COLO668 (cell line): ENCODE measurements around the gene DEFB115.
"Not testable (repeated sequence)": the region's sequence is repeated elsewhere in the genome, so short reads cannot be mapped to it uniquely, and the experiment has no call there.

Experiments used
- DNase-seq: peaks from one replicate; lab custom pipeline; 2025; ENCODE audit not compliant: unreplicated experiment; lab: John Stamatoyannopoulos, UW

The DEFB115 gene

GRCh38 chr20:31257364-31257763 lies at the start of gene DEFB115:
DEFB115 (plus strand) TSS chr20:31257664; CDS start chr20:31257664, 0 bp downstream.
- no peak for DNase-seq

- DNase-seq: no peak
These were observed 20.5 kb upstream of the DEFB115 start for GRCh38 chr20:31236953-31237352.

GRCh38 chr20:31237763-31238162 lies 19.7 kb upstream of the DEFB115 start:
- DNase-seq: no peak

DNA sequence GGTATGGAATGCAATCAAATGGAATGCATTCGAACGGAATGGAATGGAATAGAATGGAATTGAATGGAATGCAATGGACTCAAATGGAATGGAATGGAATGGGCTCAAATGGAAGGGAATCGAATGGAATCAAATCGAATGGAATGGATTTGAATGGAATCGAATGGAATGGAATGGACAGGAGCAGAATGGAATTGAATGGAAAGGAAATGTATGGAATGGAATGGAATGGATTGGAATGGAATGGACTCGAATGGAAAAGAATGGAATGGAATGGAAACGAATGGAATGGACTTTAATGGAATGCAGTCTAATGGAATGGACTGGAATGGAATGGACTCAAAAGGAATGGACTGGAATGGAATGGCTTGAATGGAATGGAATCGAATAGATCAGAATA lies 18.3 kb upstream of the DEFB115 start:
- no peak for DNase-seq

DNA sequence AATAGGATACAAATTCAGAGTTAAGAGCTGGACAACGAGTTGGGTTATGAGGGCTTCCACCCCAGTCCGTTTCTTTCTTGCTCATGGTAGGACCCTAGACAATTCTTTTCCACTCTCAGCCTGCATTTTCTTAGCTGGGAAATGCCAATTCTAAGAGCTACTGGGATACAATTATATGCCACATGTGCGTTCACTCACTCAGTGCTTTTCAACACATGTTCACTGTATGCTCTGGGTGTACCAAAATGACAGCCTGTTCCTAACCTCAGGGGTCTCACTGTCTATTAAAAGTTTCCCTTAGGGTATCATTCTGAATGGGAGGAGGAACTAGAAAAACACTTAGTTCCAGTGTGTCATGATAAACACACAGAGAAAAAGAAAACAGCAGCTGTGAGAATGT lies 505 bp upstream of the DEFB115 start:
- no peak for DNase-seq

DNA sequence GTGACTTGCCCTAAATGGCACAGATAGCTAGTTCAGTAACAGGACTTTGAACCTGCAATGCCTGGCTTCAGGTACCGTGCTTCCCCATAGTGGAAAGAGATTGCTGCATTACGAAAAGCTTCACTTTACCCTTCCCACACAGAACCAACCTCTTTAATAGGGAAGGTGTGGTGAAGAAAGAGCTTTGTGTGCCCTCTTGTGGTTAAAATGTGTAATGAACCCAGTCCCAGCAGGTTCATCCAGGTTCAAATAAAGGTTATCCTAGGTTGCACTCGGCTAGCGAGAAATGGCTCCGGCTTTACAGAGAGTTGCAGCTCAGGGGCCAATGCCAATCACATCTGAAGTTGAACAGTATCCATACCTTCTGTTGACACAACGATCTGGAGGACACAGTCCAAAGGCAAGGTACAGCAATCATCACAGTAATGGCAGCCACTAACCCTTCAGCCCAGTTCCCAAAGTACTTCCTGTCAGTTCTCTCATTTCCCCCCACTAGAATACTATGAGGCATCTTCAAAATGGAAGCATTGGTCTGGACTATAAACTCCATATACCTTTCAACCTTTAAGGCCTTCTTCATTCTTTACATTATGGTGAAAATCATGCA lies 3.0 kb downstream of the DEFB115 start:
- DNase-seq: peak; percentile 12

DNA sequence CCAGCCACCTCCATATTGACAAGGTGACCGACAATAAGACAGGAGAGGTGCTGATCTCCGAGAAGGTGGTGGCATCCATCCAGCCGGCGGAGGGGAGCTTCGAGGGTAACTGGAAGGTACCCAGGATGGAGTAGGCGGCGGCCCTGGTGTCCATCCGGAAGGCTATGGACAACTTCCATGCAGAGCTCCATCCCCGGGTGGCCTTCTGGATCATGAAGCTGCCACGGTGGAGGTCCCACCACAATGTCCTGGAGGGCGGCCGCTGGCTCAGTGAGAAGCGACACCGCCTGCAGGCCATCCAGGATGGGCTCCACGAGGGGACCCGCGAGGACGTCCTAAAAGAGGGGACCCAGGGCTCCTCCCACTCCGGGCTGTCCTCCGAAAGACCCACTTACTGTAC lies 17.0 kb downstream of the DEFB115 start:
- DNase-seq: no peak

DNA sequence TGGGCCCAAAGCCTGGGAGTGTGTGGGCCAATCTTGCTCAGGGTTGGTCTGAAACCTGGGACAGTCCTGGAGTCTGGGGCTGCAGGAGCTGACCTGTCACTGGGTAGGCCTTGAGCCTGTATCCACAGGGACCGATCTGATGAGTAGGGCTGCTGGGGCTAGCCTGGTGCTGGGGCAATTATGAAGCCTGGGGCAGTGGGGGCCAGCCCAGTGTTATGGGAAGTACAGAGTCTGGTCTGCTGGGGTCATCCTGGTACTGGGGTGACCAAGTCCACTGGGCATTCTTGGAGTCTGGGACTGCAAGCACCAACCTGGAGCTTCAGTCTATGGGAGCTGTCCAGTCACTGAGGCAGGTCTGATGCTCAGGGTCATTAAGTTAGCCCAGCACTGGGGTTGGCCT lies 20.7 kb downstream of the DEFB115 start:
- DNase-seq: no peak

DNA sequence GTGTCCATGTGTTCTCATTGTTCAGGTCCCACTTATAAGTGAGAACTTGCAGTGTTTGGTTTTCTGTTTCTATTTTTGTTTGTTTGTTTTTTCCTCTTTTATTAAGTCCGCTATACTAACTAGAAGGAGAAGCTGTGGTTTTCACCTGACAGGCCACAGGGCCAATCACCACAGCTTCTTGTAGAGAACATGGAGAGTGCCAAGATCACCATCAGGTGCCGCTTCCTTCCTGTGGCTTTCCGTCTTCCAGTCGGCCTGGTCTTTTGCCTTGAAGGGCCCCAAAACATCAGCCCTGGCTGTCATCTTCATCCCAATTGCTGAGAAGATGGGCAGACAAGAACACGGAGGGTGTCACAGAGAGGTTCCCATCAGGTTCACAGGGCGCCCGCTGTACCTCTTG lies 27.5 kb downstream of the DEFB115 start:
- DNase-seq: not testable (repeated sequence)

DNA sequence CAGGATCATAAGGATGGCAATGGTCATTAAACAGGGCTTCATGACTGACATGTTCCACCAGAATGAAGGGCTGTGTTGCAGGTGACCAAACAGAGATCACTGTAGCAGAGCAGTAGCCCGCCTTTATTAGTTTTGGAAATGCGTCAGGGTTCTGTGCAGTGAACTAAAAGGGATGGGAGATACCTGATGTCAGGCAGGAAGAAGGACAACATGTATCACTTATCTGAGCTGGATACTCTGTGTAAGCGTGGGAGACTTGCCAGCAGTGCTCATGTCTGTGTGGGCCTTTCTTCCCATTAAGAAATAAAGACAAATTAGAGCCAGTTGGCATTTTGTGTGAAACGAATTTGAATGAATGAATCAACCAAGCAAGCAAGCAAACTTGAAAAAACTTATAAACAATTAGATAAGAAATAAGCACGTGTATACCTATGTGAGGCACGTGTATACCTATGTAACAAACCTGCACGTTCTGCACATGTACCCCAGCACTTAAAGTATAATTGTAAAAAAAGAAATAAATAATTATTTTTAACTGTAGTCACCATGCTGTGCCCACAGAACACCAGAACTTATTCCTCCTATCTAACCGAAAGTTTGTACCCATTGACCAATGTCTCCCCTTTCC lies 51.2 kb downstream of the DEFB115 start, which contains the start of gene DEFB116:
TSS of gene DEFB116 (minus strand) at position 51 of the 628 bp plus-strand sequence. CDS start at position 51, 0 bp downstream.
- no peak for DNase-seq
